IPS DF 4.7 (cell line): ENCODE data around the gene ENDOV.
"Not testable (repeated sequence)": the region's sequence is repeated elsewhere in the genome, so short reads cannot be mapped to it uniquely, and the experiment has no call there.

Source experiments
- DNase-seq: peaks from one replicate; pipeline ENCODE4 v3.0.0-alpha.2; 2013; ENCODE audit warnings: low spot score; ENCODE audit errors: extremely low read depth

The ENDOV gene

GRCh38 chr17:80388175-80388574 lies 26.8 kb upstream of the ENDOV start:
- DNase-seq, result no peak

GRCh38 chr17:80388601-80389000 lies 26.4 kb upstream of the ENDOV start:
- no peak for DNase-seq

GRCh38 chr17:80389011-80389995 lies 25.7 kb upstream of the ENDOV start:
- no peak for DNase-seq

GRCh38 chr17:80393241-80393890 lies 21.6 kb upstream of the ENDOV start:
- DNase-seq, result no peak

- DNase-seq, result no peak
These were observed 21.0 kb upstream of the ENDOV start for GRCh38 chr17:80393961-80394360.

GRCh38 chr17:80394629-80395216 lies 20.2 kb upstream of the ENDOV start:
- DNase-seq, result no peak

- no peak for DNase-seq
These were observed 19.4 kb upstream of the ENDOV start for GRCh38 chr17:80395402-80396151.

- no peak for DNase-seq
These were observed 18.6 kb upstream of the ENDOV start for GRCh38 chr17:80396157-80397033.

GRCh38 chr17:80397034-80397387 lies 18.0 kb upstream of the ENDOV start:
- DNase-seq, result no peak

- DNase-seq, result no peak
These were observed 17.3 kb upstream of the ENDOV start for GRCh38 chr17:80397686-80398085.

GRCh38 chr17:80401086-80401485 lies 13.9 kb upstream of the ENDOV start:
- DNase-seq, result not testable (repeated sequence)

- not testable (repeated sequence) for DNase-seq
These were observed 12.9 kb upstream of the ENDOV start for GRCh38 chr17:80402102-80402501.

- no peak for DNase-seq
These were observed 12.0 kb upstream of the ENDOV start for GRCh38 chr17:80402959-80403358.

- no peak for DNase-seq
These were observed 8.8 kb upstream of the ENDOV start for GRCh38 chr17:80406146-80406545.

- DNase-seq, result not testable (repeated sequence)
These were observed 7.0 kb upstream of the ENDOV start for GRCh38 chr17:80407917-80408316.

- DNase-seq, result no peak
These were observed 6.1 kb upstream of the ENDOV start for GRCh38 chr17:80408872-80409271.

GRCh38 chr17:80409626-80410025 lies 5.3 kb upstream of the ENDOV start:
- DNase-seq, result no peak

- not testable (repeated sequence) for DNase-seq
These were observed 4.4 kb upstream of the ENDOV start for GRCh38 chr17:80410441-80411087.

- no peak for DNase-seq
These were observed 1.0 kb upstream of the ENDOV start for GRCh38 chr17:80413771-80414507.

GRCh38 chr17:80414508-80414802 lies 512 bp upstream of the ENDOV start:
- DNase-seq, result no peak
